ENCODE results near the gene DAAM1. TPM values are rescaled to one million over a fixed set of nuclear protein-coding genes. Genes with fewer than 3 reads are reported as not detected.

The DAAM1 gene
- total RNA-seq, 6 donors from 2014 or later, result 34.4 to 94.4 (median 55.5) TPM

- peaks cover 16 to 36% (median 24%) of the 10 kb centered on the region in 4 donors for H3K4me1 ChIP-seq
- H3K9me3 ChIP-seq, result no peaks in the 10 kb centered on the region
- TF ChIP-seq EP300 (IDR thresholded peaks at IDR 0.05), result no peak
- no peak for TF ChIP-seq POLR2AphosphoS5 (IDR thresholded peaks at IDR 0.05)
- TF ChIP-seq POLR2A (IDR thresholded peaks at IDR 0.05), result no peak
- no peak overlapping the region for H3K27ac ChIP-seq
- H3K27me3 ChIP-seq, result no peaks in the 10 kb centered on the region
- H3K4me3 ChIP-seq, result no peak overlapping the region
- no peaks in the 10 kb centered on the region for H3K36me3 ChIP-seq
- no peak for ATAC-seq (ENCODE audit: low FRiP score in 2 of 2)
- DNase-seq, result no peak
These were observed 87.8 kb downstream of the DAAM1 start for GRCh38 chr14:59276235-59276634.

- Histone ChIP-seq H3K27ac (no peak overlapping the region), H3K36me3 (no peaks in the 10 kb centered on the region), H3K9me3 (no peaks in the 10 kb centered on the region), H3K27me3 (no peaks in the 10 kb centered on the region), H3K4me3 (no peak overlapping the region), H3K4me1 (peaks cover 16 to 44% (median 24%) of the 10 kb centered on the region in 4 donors)
- DNase-seq (no peak), ATAC-seq (ENCODE audit: low FRiP score in 2 of 2) (no peak)
- TF ChIP-seq POLR2A (IDR thresholded peaks at IDR 0.05), result no peak
- TF ChIP-seq POLR2AphosphoS5 (IDR thresholded peaks at IDR 0.05), result no peak
- 87 to 97% methylated on average over 2 of the region's 2 CpGs for WGBS, 2 donors
These were observed 89.2 kb downstream of the DAAM1 start for GRCh38 chr14:59277659-59278058.

- ATAC-seq (ENCODE audit: low FRiP score in 2 of 2), result peak in 1 of 2 donors; percentile 51
- DNase-seq, result no peak
- Histone ChIP-seq H3K4me3 (no peak overlapping the region), H3K27me3 (no peaks in the 10 kb centered on the region), H3K27ac (no peak overlapping the region), H3K4me1 (peaks cover 16 to 45% (median 26%) of the 10 kb centered on the region in 4 donors), H3K36me3 (no peaks in the 10 kb centered on the region), H3K9me3 (no peaks in the 10 kb centered on the region)
- TF ChIP-seq CTCF (IDR thresholded peaks at IDR 0.05) (no peak), EP300 (IDR thresholded peaks at IDR 0.05) (no peak), POLR2AphosphoS5 (IDR thresholded peaks at IDR 0.05) (no peak), POLR2A (IDR thresholded peaks at IDR 0.05) (no peak)
- WGBS, 2 donors, result 69 to 72% methylated on average over 2 of the region's 2 CpGs
These were observed 89.6 kb downstream of the DAAM1 start for GRCh38 chr14:59278111-59278510.

- no peak for DNase-seq
- Histone ChIP-seq H3K4me3 (no peak overlapping the region), H3K27ac (no peak overlapping the region), H3K36me3 (no peaks in the 10 kb centered on the region), H3K9me3 (no peaks in the 10 kb centered on the region), H3K4me1 (peaks cover under 1 to 24% (median 6%) of the 10 kb centered on the region in 4 donors), H3K27me3 (no peaks in the 10 kb centered on the region)
- ATAC-seq (ENCODE audit: low FRiP score in 2 of 2), result no peak
- WGBS, 2 donors, result 87 to 96% methylated on average over 5 of the region's 5 CpGs
- no peak for TF ChIP-seq CTCF (IDR thresholded peaks at IDR 0.05)
- no peak for TF ChIP-seq EP300 (IDR thresholded peaks at IDR 0.05)
- TF ChIP-seq POLR2A (IDR thresholded peaks at IDR 0.05), result no peak
- TF ChIP-seq POLR2AphosphoS5 (IDR thresholded peaks at IDR 0.05), result no peak
These were observed 92.5 kb downstream of the DAAM1 start for GRCh38 chr14:59280961-59281360.

- Histone ChIP-seq H3K4me3 (no peak overlapping the region), H3K27me3 (no peaks in the 10 kb centered on the region), H3K36me3 (no peaks in the 10 kb centered on the region), H3K27ac (no peak overlapping the region), H3K9me3 (no peaks in the 10 kb centered on the region), H3K4me1 (peaks cover 0 to 21% (median 2%) of the 10 kb centered on the region in 4 donors)
- no peak for DNase-seq
- WGBS, 2 donors, result 81 to 83% methylated on average over 3 of the region's 3 CpGs
- ATAC-seq (ENCODE audit: low FRiP score in 2 of 2), result peak in 1 of 2 donors; percentile 59
- TF ChIP-seq CTCF (IDR thresholded peaks at IDR 0.05), result no peak
- TF ChIP-seq POLR2AphosphoS5 (IDR thresholded peaks at IDR 0.05), result peak in 1 of 2 donors; percentile 12
These were observed 93.3 kb downstream of the DAAM1 start for GRCh38 chr14:59281609-59282377.

- no peak for TF ChIP-seq EP300 (IDR thresholded peaks at IDR 0.05)
- no peak for TF ChIP-seq CTCF (IDR thresholded peaks at IDR 0.05)
- TF ChIP-seq POLR2AphosphoS5 (IDR thresholded peaks at IDR 0.05), result no peak
- no peak for TF ChIP-seq POLR2A (IDR thresholded peaks at IDR 0.05)
- Histone ChIP-seq H3K27ac (no peak overlapping the region), H3K4me1 (peaks cover 0 to 17% (median 2%) of the 10 kb centered on the region in 4 donors), H3K27me3 (no peaks in the 10 kb centered on the region), H3K9me3 (no peaks in the 10 kb centered on the region), H3K36me3 (no peaks in the 10 kb centered on the region), H3K4me3 (no peak overlapping the region)
- WGBS, 2 donors, result 80 to 93% methylated on average over 3 of the region's 3 CpGs
- DNase-seq (no peak), ATAC-seq (ENCODE audit: low FRiP score in 2 of 2) (peak in 1 of 2 donors; percentile 23)
These were observed 93.9 kb downstream of the DAAM1 start for GRCh38 chr14:59282378-59282765.

Measured in upper lobe of left lung (tissue), 6 donors.